HL-60 (cell line): Measurements from ENCODE around the gene IMPG2.

Experiments
- POLR2AphosphoS5 ChIP-seq: IDR thresholded peaks from 2 replicates; pipeline ENCODE4 v1.6.1; 2012; ENCODE audit warnings: low read depth
- TF ChIP-seq, protein P1 (sequence below): IDR thresholded peaks from one replicate; pipeline ENCODE4 v1.5.1; 2011; ENCODE audit warnings: low read length, control low read depth, inconsistent platforms; ENCODE audit not compliant: insufficient read depth
- TF ChIP-seq, protein P2 (sequence below): IDR thresholded peaks from 2 replicates; pipeline ENCODE4 v1.6.1; 2012; ENCODE audit warnings: low read depth; ENCODE audit not compliant: insufficient replicate concordance

DNA sequence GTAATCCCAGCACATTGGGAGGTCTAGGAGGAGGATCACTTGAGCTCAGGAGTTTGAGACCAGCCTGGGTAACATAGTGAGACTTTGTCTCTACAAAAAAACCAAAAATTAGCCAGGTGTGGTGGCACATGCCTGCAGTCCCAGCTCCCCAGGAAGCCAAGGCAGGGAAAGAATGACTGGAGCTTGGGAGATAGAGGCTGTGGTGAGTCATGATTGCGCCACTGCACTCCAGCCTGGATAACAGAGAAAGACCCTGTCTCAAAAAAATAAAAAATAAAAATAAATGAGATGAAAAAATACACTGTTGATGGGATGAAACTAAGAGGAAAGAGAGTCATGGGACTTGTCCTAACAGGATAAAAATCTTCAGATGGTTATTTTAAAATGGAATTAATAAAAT, 137.6 kb downstream of the IMPG2 start:
- TF ChIP-seq, protein P1, sequence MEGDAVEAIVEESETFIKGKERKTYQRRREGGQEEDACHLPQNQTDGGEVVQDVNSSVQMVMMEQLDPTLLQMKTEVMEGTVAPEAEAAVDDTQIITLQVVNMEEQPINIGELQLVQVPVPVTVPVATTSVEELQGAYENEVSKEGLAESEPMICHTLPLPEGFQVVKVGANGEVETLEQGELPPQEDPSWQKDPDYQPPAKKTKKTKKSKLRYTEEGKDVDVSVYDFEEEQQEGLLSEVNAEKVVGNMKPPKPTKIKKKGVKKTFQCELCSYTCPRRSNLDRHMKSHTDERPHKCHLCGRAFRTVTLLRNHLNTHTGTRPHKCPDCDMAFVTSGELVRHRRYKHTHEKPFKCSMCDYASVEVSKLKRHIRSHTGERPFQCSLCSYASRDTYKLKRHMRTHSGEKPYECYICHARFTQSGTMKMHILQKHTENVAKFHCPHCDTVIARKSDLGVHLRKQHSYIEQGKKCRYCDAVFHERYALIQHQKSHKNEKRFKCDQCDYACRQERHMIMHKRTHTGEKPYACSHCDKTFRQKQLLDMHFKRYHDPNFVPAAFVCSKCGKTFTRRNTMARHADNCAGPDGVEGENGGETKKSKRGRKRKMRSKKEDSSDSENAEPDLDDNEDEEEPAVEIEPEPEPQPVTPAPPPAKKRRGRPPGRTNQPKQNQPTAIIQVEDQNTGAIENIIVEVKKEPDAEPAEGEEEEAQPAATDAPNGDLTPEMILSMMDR = no peak
- TF ChIP-seq, protein P2, sequence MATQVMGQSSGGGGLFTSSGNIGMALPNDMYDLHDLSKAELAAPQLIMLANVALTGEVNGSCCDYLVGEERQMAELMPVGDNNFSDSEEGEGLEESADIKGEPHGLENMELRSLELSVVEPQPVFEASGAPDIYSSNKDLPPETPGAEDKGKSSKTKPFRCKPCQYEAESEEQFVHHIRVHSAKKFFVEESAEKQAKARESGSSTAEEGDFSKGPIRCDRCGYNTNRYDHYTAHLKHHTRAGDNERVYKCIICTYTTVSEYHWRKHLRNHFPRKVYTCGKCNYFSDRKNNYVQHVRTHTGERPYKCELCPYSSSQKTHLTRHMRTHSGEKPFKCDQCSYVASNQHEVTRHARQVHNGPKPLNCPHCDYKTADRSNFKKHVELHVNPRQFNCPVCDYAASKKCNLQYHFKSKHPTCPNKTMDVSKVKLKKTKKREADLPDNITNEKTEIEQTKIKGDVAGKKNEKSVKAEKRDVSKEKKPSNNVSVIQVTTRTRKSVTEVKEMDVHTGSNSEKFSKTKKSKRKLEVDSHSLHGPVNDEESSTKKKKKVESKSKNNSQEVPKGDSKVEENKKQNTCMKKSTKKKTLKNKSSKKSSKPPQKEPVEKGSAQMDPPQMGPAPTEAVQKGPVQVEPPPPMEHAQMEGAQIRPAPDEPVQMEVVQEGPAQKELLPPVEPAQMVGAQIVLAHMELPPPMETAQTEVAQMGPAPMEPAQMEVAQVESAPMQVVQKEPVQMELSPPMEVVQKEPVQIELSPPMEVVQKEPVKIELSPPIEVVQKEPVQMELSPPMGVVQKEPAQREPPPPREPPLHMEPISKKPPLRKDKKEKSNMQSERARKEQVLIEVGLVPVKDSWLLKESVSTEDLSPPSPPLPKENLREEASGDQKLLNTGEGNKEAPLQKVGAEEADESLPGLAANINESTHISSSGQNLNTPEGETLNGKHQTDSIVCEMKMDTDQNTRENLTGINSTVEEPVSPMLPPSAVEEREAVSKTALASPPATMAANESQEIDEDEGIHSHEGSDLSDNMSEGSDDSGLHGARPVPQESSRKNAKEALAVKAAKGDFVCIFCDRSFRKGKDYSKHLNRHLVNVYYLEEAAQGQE = no peak
- TF ChIP-seq POLR2AphosphoS5 = no peak
